Endothelial cell of umbilical vein (primary cell): Measurements from ENCODE around the gene PYHIN1. TPM values are rescaled to one million over a fixed set of nuclear protein-coding genes. Genes with fewer than 3 reads are reported as not detected.

Experiments
- BruUV-seq: library from RNA; stranded (reverse); fragments of 400-500 nt; replicated peaks from 2 replicates; lab custom pipeline; 2021; lab: Mats Ljungman, UMichigan
- CTCF ChIA-PET: fragments of 300-600, 350-600 bp; sonication (Branson Sonifier 250); formaldehyde crosslinking; loops from one replicate; lab custom pipeline; 2021; ENCODE audit warnings: antibody characterized with exemption, inconsistent platforms; lab: Charles Lee
- POLR2A ChIA-PET: fragments of 300-600, 350-600 bp; sonication (Branson Sonifier 250); formaldehyde crosslinking; loops from one replicate; lab custom pipeline; 2021; ENCODE audit warnings: antibody characterized with exemption, inconsistent platforms; lab: Charles Lee
- DNase-seq: peaks from one replicate; pipeline ENCODE4 v3.0.0-alpha.2; 2011; ENCODE audit warnings: low read depth, low spot score
- FAIRE-seq: peaks from 2 replicates; lab custom pipeline; 2011; peaks lifted over from hg19 to GRCh38; lab: Jason Lieb, UNC
- H2AFZ ChIP-seq: 2 replicates; pipeline ENCODE4 v1.6.0; 2012; ENCODE audit warnings: low read depth, low read length, control low read depth, inconsistent platforms
- H3K27ac ChIP-seq: 2 replicates; pipeline ENCODE4 v1.5.1; 2011; ENCODE audit warnings: low read depth, mild to moderate bottlenecking, control low read depth, low read length, moderate library complexity; ENCODE audit not compliant: insufficient read depth
- H3K27me3 ChIP-seq, 2 experiments: 2 replicates each; pipeline versions ENCODE4 v1.6.0 to v1.6.1; 2011; ENCODE audit warnings: low read length in 2 of 2, mixed read lengths in 1 of 2; ENCODE audit not compliant: control insufficient read depth in 2 of 2, insufficient read depth in 2 of 2
- H3K36me3 ChIP-seq, 2 experiments: 2 replicates in 1 of 2; 3 replicates in 1 of 2; pipeline ENCODE4 v1.5.1; 2011; ENCODE audit warnings: low read length in 2 of 2, mild to moderate bottlenecking in 1 of 2, moderate library complexity in 1 of 2; ENCODE audit not compliant: control insufficient read depth in 2 of 2, insufficient read depth in 2 of 2; ENCODE audit errors: extremely low read depth in 1 of 2
- H3K4me1 ChIP-seq: 3 replicates; pipeline ENCODE4 v1.5.1; 2011; ENCODE audit warnings: mild to moderate bottlenecking, low read length; ENCODE audit not compliant: control insufficient read depth, insufficient read depth; ENCODE audit errors: extremely low read depth
- H3K4me2 ChIP-seq: 2 replicates; pipeline ENCODE4 v1.6.1; 2011; ENCODE audit warnings: low read length, control low read depth, mixed read lengths; ENCODE audit not compliant: insufficient read depth
- H3K4me3 ChIP-seq, 3 experiments: fragments of 200-600 bp in 1 of 3; sonication (generic), shearing (Covaris generic) in 1 of 3; replicated peaks in 1 of 3; 2 replicates each; pipeline ENCODE4 v1.5.1; 2011 to 2016; ENCODE audit warnings: control low read depth in 3 of 3, low read length in 3 of 3, mild to moderate bottlenecking in 2 of 3, inconsistent platforms in 1 of 3, low read depth in 1 of 3, moderate library complexity in 1 of 3; ENCODE audit not compliant: insufficient read depth in 1 of 3
- H3K79me2 ChIP-seq: 2 replicates; pipeline ENCODE4 v1.6.0; 2012; ENCODE audit warnings: low read length, inconsistent platforms; ENCODE audit not compliant: control insufficient read depth, insufficient read depth
- H3K9ac ChIP-seq: replicated peaks from 2 replicates; pipeline ENCODE3; 2011; ENCODE audit warnings: low read length, control low read depth; ENCODE audit not compliant: insufficient read depth; ENCODE audit errors: extremely low read depth
- H3K9me1 ChIP-seq: replicated peaks from 3 replicates; pipeline ENCODE4 v1.6.0; 2011; ENCODE audit warnings: mild to moderate bottlenecking, low read length; ENCODE audit not compliant: control insufficient read depth, insufficient read depth; ENCODE audit errors: extremely low read depth
- H3K9me3 ChIP-seq: replicated peaks from 2 replicates; pipeline ENCODE4 v1.5.1; 2012; ENCODE audit warnings: low read length, inconsistent platforms; ENCODE audit not compliant: control insufficient read depth, insufficient read depth
- H4K20me1 ChIP-seq: replicated peaks from 2 replicates; pipeline ENCODE3; 2011; ENCODE audit warnings: mild to moderate bottlenecking, low read length; ENCODE audit not compliant: control insufficient read depth, insufficient read depth; ENCODE audit errors: extremely low read depth
- EZH2 ChIP-seq: IDR thresholded peaks from 2 replicates; pipeline ENCODE4 v1.6.1; 2012; ENCODE audit warnings: borderline replicate concordance, low read depth, mild to moderate bottlenecking, moderate library complexity, low read length, inconsistent platforms; ENCODE audit not compliant: severe bottlenecking
- FOS ChIP-seq: IDR thresholded peaks from 2 replicates; pipeline ENCODE4 v1.6.1; 2011; ENCODE audit warnings: mild to moderate bottlenecking, low read length, moderate library complexity, borderline replicate concordance; ENCODE audit not compliant: insufficient read depth
- GATA2 ChIP-seq: IDR thresholded peaks from 2 replicates; pipeline ENCODE4 v1.7.0; 2011; ENCODE audit warnings: low read depth, mild to moderate bottlenecking, moderate library complexity, mixed read lengths, low read length; ENCODE audit not compliant: insufficient read length, insufficient read depth
- JUN ChIP-seq: IDR thresholded peaks from 2 replicates; pipeline ENCODE4 v1.6.1; 2011; ENCODE audit warnings: borderline replicate concordance, low read depth; ENCODE audit not compliant: insufficient read length, insufficient read depth
- MYC ChIP-seq: IDR thresholded peaks from one replicate; pipeline ENCODE4 v1.6.1; 2011; ENCODE audit warnings: mild to moderate bottlenecking, low read depth, low read length
- POLR2A ChIP-seq: IDR thresholded peaks from 2 replicates; pipeline ENCODE4 v1.6.1; 2012; ENCODE audit warnings: low read depth, mild to moderate bottlenecking, control low read depth, low read length
- POLR2AphosphoS5 ChIP-seq: IDR thresholded peaks from 2 replicates; pipeline ENCODE4 v1.6.1; 2012; ENCODE audit warnings: low read depth, mild to moderate bottlenecking, control low read depth, low read length, moderate library complexity; ENCODE audit not compliant: insufficient read depth
- dilution Hi-C: fragments of 300-500 bp; cut with MboI; formaldehyde crosslinking; loops from one replicate; pipeline ENCODE4 v1.15.0; 2019; ENCODE audit warnings: low sequenced_read_pairs; ENCODE audit not compliant: extremely low pct_ligation_motif_present
- intact Hi-C: fragments of 100-400 bp; cut with micrococcal nuclease; formaldehyde crosslinking; loops from one replicate; pipeline ENCODE4 v1.10.0; 2022
- polyA plus RNA-seq, 4 experiments: library from polyadenylated mRNA; depleted of rRNA in 3 of 4; stranded (reverse) in 3 of 4; unstranded in 1 of 4; fragments of >200 nt; gene quantifications; 2 replicates each; pipeline versions ENCODE4 v1.2.1 to v1.2.3, GENCODE V29; 2011 to 2012; ENCODE audit warnings: missing spikeins in 1 of 4
- total RNA-seq: library from RNA; stranded (reverse); gene quantifications from 2 replicates; pipeline ENCODE4 v1.2.3, GENCODE V29; 2021
- TF ChIP-seq, protein P1 (sequence below), 2 donors: IDR thresholded peaks; 1 replicate in 1 of 2; 2 replicates in 1 of 2; pipeline ENCODE4 v1.5.1; 2011; ENCODE audit warnings: low read length in 2 of 2, mild to moderate bottlenecking in 2 of 2, moderate library complexity in 2 of 2, control low read depth in 1 of 2, inconsistent platforms in 1 of 2, low read depth in 1 of 2; ENCODE audit not compliant: insufficient read depth in 1 of 2; ENCODE audit errors: extremely low read depth in 1 of 2
- TF ChIP-seq, protein P2 (sequence below): IDR thresholded peaks from 2 replicates; pipeline ENCODE4 v1.6.1; 2011; ENCODE audit not compliant: insufficient read depth, insufficient read length

PYHIN1 gene
- total and polyA plus RNA-seq, 2 donors (not counting 3 experiments of a cell fraction or from before 2014, with no cell fraction given), result not detected

GRCh38 chr1:158898722-158899121 lies 32.6 kb upstream of the PYHIN1 start:
- dilution Hi-C loops, result no loop called here
- Histone ChIP-seq H3K4me1 (no peaks in the 10 kb centered on the region), H2AFZ (no peak overlapping the region), H3K4me2 (no peak overlapping the region), H3K27ac (no peak overlapping the region), H3K79me2 (no peaks in the 10 kb centered on the region), H3K36me3 (no peaks in the 10 kb centered on the region), H3K9me1 (no peaks in the 10 kb centered on the region), H3K9me3 (no peaks in the 10 kb centered on the region), H3K4me3 (no peak overlapping the region), H3K27me3 (no peaks in the 10 kb centered on the region), H4K20me1 (no peaks in the 10 kb centered on the region), H3K9ac (no peak overlapping the region)
- TF ChIP-seq JUN, result no peak
- TF ChIP-seq POLR2AphosphoS5, result no peak
- TF ChIP-seq EZH2, result no peak
- TF ChIP-seq GATA2, result no peak
- TF ChIP-seq, protein P1, sequence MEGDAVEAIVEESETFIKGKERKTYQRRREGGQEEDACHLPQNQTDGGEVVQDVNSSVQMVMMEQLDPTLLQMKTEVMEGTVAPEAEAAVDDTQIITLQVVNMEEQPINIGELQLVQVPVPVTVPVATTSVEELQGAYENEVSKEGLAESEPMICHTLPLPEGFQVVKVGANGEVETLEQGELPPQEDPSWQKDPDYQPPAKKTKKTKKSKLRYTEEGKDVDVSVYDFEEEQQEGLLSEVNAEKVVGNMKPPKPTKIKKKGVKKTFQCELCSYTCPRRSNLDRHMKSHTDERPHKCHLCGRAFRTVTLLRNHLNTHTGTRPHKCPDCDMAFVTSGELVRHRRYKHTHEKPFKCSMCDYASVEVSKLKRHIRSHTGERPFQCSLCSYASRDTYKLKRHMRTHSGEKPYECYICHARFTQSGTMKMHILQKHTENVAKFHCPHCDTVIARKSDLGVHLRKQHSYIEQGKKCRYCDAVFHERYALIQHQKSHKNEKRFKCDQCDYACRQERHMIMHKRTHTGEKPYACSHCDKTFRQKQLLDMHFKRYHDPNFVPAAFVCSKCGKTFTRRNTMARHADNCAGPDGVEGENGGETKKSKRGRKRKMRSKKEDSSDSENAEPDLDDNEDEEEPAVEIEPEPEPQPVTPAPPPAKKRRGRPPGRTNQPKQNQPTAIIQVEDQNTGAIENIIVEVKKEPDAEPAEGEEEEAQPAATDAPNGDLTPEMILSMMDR (IDR thresholded peaks at IDR 0.05; ENCODE audit: extremely low read depth in 1 of 2, insufficient read depth in 1 of 2, low read depth in 1 of 2, low read length in 2 of 2), result no peak
- no peak for TF ChIP-seq MYC
- TF ChIP-seq, protein P2, sequence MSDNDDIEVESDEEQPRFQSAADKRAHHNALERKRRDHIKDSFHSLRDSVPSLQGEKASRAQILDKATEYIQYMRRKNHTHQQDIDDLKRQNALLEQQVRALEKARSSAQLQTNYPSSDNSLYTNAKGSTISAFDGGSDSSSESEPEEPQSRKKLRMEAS, result no peak
- TF ChIP-seq FOS, result no peak
- TF ChIP-seq POLR2A, result no peak
- FAIRE-seq (no peak), DNase-seq (no peak)
- intact Hi-C loops, result no loop called here
- CTCF ChIA-PET, result no interaction called here
- BruUV-seq, result no TSS peak
- POLR2A ChIA-PET, result no interaction called here
